GM12864 (cell line): ENCODE data around the gene HYAL1.
"Not testable (repeated sequence)": the region's sequence is repeated elsewhere in the genome, so short reads cannot be mapped to it uniquely, and the experiment has no call there.

Experiments used
- DNase-seq: peaks from one replicate; pipeline ENCODE4 v3.0.0-alpha.2; 2011; ENCODE audit warnings: low read depth
- H3K4me3 ChIP-seq: 2 replicates; pipeline ENCODE4 v1.5.1; 2011; ENCODE audit warnings: mild to moderate bottlenecking, low read depth, low read length, control low read depth
- CTCF ChIP-seq: IDR thresholded peaks from 2 replicates; pipeline ENCODE4 v1.5.1; 2011; ENCODE audit warnings: low read depth, mild to moderate bottlenecking, moderate library complexity, low read length, control low read depth, inconsistent platforms; ENCODE audit errors: missing control alignments

The HYAL1 gene

GRCh38 chr3:50275141-50275995 lies 28.0 kb downstream of the HYAL1 start:
- TF ChIP-seq CTCF = no peak
- no peak for DNase-seq
- no peak overlapping the region for H3K4me3 ChIP-seq

GRCh38 chr3:50274371-50275104 lies 28.8 kb downstream of the HYAL1 start:
- DNase-seq = peak; percentile 34
- H3K4me3 ChIP-seq = no peak overlapping the region
- TF ChIP-seq CTCF = peak; percentile 80

- no peak overlapping the region for H3K4me3 ChIP-seq
- no peak for TF ChIP-seq CTCF
- no peak for DNase-seq
These were observed 29.7 kb downstream of the HYAL1 start for GRCh38 chr3:50273689-50274065.

DNA sequence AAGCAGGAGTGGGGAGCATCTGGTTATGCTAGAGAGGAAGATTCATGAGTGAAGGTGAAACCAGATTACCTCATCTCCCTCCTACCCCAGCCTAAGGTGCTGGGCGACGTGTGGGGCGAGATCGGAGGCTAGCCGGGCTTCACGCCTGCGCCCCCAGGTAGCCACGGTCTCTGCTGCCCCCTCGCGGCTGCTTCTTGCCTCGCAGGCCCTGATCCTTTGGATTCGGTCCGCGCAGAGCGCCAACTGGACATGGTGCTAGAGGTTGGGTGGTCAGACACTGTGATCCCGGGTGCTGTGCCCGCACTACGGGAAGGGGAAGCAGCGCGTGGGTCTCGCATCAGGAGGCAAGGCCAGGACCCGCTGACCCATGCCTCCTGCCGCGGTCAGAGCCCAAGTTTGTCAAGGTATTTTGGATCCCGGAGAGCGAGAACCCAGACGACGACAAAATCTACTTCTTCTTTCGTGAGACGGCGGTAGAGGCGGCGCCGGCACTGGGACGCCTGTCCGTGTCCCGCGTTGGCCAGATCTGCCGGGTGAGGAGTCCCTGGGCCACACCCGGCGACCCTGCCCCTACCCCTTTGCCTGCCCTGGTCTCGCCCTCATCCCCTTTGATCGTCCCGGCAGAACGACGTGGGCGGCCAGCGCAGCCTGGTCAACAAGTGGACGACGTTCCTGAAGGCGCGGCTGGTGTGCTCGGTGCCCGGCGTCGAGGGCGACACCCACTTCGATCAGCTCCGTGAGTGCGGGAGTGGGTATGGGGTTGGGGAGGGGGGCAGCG lies 30.3 kb downstream of the HYAL1 start:
- peak; percentile 49 for DNase-seq
- peak; percentile 97 for TF ChIP-seq CTCF
- peak overlapping the region; percentile 2; the same call in 1 of the 2 replicates for H3K4me3 ChIP-seq

- H3K4me3 ChIP-seq, DNase-seq: not testable (repeated sequence)
These were observed 30.9 kb downstream of the HYAL1 start for GRCh38 chr3:50272538-50272910.

- H3K4me3 ChIP-seq = no peak overlapping the region
- no peak for DNase-seq
- no peak for TF ChIP-seq CTCF
These were observed 31.9 kb downstream of the HYAL1 start for GRCh38 chr3:50271314-50271936.
